Osteocyte (in vitro differentiated cells): ENCODE data around the gene TGFB3. TPM values are rescaled to one million over a fixed set of nuclear protein-coding genes. Genes with fewer than 3 reads are reported as not detected.
A peak's percentile ranks its signal among the peaks of the same experiment; 100 is the strongest.

ENCODE experiments used
- DNase-seq: peaks from one replicate; pipeline ENCODE4 v3.0.0; 2021; ENCODE audit warnings: mixed read lengths; ENCODE audit not compliant: unreplicated experiment; ENCODE audit errors: extremely low spot score
- H3K27ac Mint-ChIP-seq: one replicate; pipeline ENCODE4 v1.8.0; 2021; ENCODE audit warnings: mild to moderate bottlenecking, mixed read lengths; ENCODE audit not compliant: unreplicated experiment
- H3K27me3 Mint-ChIP-seq: one replicate; pipeline ENCODE4 v1.8.0; 2021; ENCODE audit warnings: mixed read lengths; ENCODE audit not compliant: unreplicated experiment
- H3K36me3 Mint-ChIP-seq: one replicate; pipeline ENCODE4 v1.8.0; 2021; ENCODE audit warnings: mixed read lengths; ENCODE audit not compliant: unreplicated experiment
- H3K4me1 Mint-ChIP-seq: one replicate; pipeline ENCODE4 v1.8.0; 2021; ENCODE audit warnings: mixed read lengths; ENCODE audit not compliant: unreplicated experiment
- H3K4me3 Mint-ChIP-seq: one replicate; pipeline ENCODE4 v1.8.0; 2021; ENCODE audit warnings: mild to moderate bottlenecking, moderate library complexity, mixed read lengths; ENCODE audit not compliant: unreplicated experiment
- H3K9me3 Mint-ChIP-seq: one replicate; pipeline ENCODE4 v1.8.0; 2021; ENCODE audit warnings: mixed read lengths; ENCODE audit not compliant: unreplicated experiment
- total RNA-seq: library from RNA; stranded (reverse); gene quantifications from 2 replicates; pipeline ENCODE4 v1.2.1, GENCODE V29; 2021
- TF ChIP-seq, protein P1 (sequence below): fragments of 200-600 bp; sonication (generic); IDR thresholded peaks from 2 replicates; pipeline ENCODE4 v1.5.0; 2021; ENCODE audit warnings: antibody characterized with exemption, mild to moderate bottlenecking, moderate library complexity

The TGFB3 gene
- total RNA-seq, 1 donor from 2014 or later = 176 TPM

DNA sequence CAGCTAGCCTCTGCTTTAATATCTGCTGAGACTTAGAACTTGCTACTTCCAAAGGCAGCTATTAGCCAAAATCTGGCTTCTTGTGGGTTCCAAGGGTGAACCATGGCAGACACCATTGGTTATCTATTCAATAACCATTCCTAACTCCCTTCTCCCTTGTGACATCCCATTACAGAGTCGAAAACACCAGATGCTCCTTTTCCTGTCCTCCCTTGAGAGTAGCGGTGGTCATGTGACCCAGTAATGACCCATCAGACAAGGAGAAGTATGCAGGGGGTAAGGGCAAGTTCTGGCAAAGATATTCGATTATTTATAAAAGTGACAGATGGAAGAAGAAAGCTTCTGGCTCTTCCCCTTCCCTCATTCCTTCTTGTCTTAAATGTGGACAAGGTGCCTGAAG, 20.1 kb downstream of the TGFB3 start:
- TF ChIP-seq, protein P1, sequence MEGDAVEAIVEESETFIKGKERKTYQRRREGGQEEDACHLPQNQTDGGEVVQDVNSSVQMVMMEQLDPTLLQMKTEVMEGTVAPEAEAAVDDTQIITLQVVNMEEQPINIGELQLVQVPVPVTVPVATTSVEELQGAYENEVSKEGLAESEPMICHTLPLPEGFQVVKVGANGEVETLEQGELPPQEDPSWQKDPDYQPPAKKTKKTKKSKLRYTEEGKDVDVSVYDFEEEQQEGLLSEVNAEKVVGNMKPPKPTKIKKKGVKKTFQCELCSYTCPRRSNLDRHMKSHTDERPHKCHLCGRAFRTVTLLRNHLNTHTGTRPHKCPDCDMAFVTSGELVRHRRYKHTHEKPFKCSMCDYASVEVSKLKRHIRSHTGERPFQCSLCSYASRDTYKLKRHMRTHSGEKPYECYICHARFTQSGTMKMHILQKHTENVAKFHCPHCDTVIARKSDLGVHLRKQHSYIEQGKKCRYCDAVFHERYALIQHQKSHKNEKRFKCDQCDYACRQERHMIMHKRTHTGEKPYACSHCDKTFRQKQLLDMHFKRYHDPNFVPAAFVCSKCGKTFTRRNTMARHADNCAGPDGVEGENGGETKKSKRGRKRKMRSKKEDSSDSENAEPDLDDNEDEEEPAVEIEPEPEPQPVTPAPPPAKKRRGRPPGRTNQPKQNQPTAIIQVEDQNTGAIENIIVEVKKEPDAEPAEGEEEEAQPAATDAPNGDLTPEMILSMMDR = no peak
- Mint-ChIP-seq H3K27ac (peak overlapping the region; percentile 7), H3K4me1 (peaks cover 18% of the 10 kb centered on the region), H3K27me3 (no peaks in the 10 kb centered on the region), H3K4me3 (no peak overlapping the region), H3K36me3 (peaks cover 72% of the 10 kb centered on the region), H3K9me3 (no peaks in the 10 kb centered on the region)
- DNase-seq = no peak

DNA sequence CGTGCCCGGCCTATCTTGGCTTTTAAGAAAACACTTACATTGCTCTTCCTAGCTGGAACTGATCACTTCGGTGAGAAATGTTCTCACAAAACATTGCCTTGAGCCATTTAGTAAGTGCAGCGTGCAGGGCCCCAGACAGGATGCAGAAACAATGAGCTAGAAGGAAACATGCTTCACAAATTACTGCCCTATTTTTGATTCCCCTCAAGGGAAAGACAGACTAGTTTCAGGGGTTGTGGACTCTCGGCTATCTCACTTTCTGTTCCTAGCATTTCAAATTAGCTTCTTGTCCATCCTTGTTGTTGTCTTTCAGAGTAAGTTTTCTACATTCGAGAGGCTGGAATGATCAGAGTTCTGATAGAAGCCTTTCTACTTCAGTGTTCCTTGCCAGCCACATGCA, 21.6 kb downstream of the TGFB3 start:
- Mint-ChIP-seq H3K4me3 (no peak overlapping the region), H3K36me3 (peaks cover 61% of the 10 kb centered on the region), H3K27me3 (no peaks in the 10 kb centered on the region), H3K4me1 (peaks cover 18% of the 10 kb centered on the region), H3K9me3 (no peaks in the 10 kb centered on the region), H3K27ac (peak overlapping the region; percentile 78)
- TF ChIP-seq, protein P1 = no peak
- DNase-seq = no peak

DNA sequence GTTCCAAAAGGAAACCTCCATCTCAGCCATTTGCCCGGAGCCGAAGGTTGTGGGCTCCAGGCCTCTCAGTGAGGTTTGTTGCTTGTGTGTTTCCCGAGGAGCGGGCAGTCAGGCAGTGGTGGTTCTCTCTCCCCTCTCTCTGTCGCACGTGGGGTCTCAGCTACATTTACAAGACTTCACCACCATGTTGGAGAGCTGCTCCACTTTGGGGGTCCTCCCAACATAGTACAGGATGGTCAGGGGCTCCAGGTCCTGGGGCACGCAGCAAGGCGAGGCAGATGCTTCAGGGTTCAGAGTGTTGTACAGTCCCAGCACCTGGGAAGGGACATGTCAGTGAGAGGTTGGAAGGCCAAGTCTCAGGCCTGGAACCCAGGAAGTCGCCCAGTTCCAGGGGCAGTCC, 22.8 kb downstream of the TGFB3 start:
- H3K4me1 Mint-ChIP-seq = peaks cover 18% of the 10 kb centered on the region
- H3K36me3 Mint-ChIP-seq = peaks cover 54% of the 10 kb centered on the region
- H3K4me3 Mint-ChIP-seq = no peak overlapping the region
- H3K9me3 Mint-ChIP-seq = no peaks in the 10 kb centered on the region
- no peaks in the 10 kb centered on the region for H3K27me3 Mint-ChIP-seq
- TF ChIP-seq, protein P1 = no peak
- peak; percentile 66 for DNase-seq
- H3K27ac Mint-ChIP-seq = peak overlapping the region; percentile 62

DNA sequence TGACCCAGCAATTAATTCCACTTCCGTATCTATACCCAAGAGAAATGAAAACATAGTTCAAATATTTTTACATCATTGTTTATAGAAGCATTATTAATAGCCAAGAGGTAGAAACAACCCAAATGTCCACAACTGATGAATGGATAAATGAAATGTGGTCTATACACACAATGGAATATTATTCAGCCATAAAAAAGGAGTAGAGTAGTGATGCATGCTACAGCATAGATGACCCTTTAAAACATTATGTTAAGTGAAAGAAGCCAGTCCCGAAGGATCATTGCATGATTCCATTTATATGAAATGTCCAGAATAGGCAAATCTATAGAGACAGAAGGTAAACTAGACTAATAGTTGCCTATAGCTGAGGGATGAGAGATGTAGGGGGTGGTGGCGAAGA, 29.3 kb downstream of the TGFB3 start:
- peaks cover 6% of the 10 kb centered on the region for H3K9me3 Mint-ChIP-seq
- TF ChIP-seq, protein P1 = no peak
- H3K36me3 Mint-ChIP-seq = peaks cover 8% of the 10 kb centered on the region
- no peak overlapping the region for H3K4me3 Mint-ChIP-seq
- no peaks in the 10 kb centered on the region for H3K4me1 Mint-ChIP-seq
- no peak for DNase-seq
- no peak overlapping the region for H3K27ac Mint-ChIP-seq
- H3K27me3 Mint-ChIP-seq = no peaks in the 10 kb centered on the region

DNA sequence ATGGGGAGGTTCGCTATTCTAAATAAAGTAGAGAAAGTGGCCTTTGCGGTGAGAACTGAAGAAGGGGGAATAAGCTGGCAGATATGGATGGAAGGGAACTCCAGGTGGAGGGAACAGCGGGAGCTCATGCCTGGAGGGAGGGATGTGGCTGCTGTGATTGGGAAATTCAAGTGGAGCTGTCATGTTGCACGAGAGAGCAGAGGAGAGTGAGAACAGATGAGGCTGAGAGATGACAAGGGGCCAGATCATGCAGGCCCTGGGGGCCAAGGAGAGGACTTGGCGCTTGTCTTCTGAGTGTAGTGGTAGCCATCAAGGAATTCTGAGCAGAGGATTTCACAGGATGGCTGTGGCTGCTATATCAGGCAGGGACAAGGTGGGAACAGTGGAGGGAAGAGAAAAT, 35.0 kb downstream of the TGFB3 start:
- H3K27me3 Mint-ChIP-seq = no peaks in the 10 kb centered on the region
- no peak overlapping the region for H3K27ac Mint-ChIP-seq

More for the DNA sequence above, 35.0 kb downstream of the TGFB3 start:
- H3K4me3 Mint-ChIP-seq = no peak overlapping the region
- no peaks in the 10 kb centered on the region for H3K9me3 Mint-ChIP-seq
- peaks cover 18% of the 10 kb centered on the region for H3K4me1 Mint-ChIP-seq
- no peak for DNase-seq
- peaks cover 10% of the 10 kb centered on the region for H3K36me3 Mint-ChIP-seq
- TF ChIP-seq, protein P1 = no peak
